Lower lobe of right lung (tissue), 2 donors: ENCODE results near the gene MUC4. TPM values are rescaled to one million over a fixed set of nuclear protein-coding genes. Genes with fewer than 3 reads are reported as not detected.

Experiments used
- ATAC-seq, 2 donors: fragments of 200-7000 bp; cut with Tn5 transposase; one replicate each; pipeline ENCODE4 v1.9.1; 2020 to 2022; ENCODE audit warnings: mild to moderate bottlenecking in 2 of 2, moderate library complexity in 2 of 2
- DNase-seq: peaks from one replicate; pipeline ENCODE4 v3.0.0-alpha.2; 2020
- H3K27ac ChIP-seq: fragments of 200-600 bp; one replicate; pipeline ENCODE4 v1.8.0; 2022
- H3K27me3 ChIP-seq: fragments of 200-600 bp; one replicate; pipeline ENCODE4 v1.8.0; 2022; ENCODE audit warnings: low read depth
- H3K36me3 ChIP-seq: fragments of 200-600 bp; one replicate; pipeline ENCODE4 v1.8.0; 2022; ENCODE audit warnings: mild to moderate bottlenecking
- H3K4me1 ChIP-seq: fragments of 200-600 bp; one replicate; pipeline ENCODE4 v1.8.0; 2022
- H3K4me3 ChIP-seq: fragments of 200-600 bp; one replicate; pipeline ENCODE4 v1.8.0; 2022; ENCODE audit warnings: mild to moderate bottlenecking
- H3K9me3 ChIP-seq: fragments of 200-600 bp; one replicate; pipeline ENCODE4 v1.8.0; 2022
- CTCF ChIP-seq: fragments of 200-600 bp; IDR thresholded peaks from one replicate; pipeline ENCODE4 v1.8.0; 2022; ENCODE audit warnings: antibody characterized with exemption, mild to moderate bottlenecking
- intact Hi-C: fragments of 100-400 bp; cut with DNase I; formaldehyde crosslinking; loops from one replicate; pipeline ENCODE4 v1.11.0; 2022
- total RNA-seq: library from RNA; stranded (reverse); fragmentation: NEBNext Ultra II Directional; extraction: Animal tissue kit (Norgen Biotek cat#: 25700); gene quantifications from one replicate; pipeline ENCODE4 v1.2.1, GENCODE V29; 2021
- donor health status: DM: no; HTN: yes; CAD: no; lungs with severe emphysema.

Gene MUC4
- total RNA-seq, 1 donor from 2014 or later, result 7.9 TPM

- Histone ChIP-seq H3K9me3 (no peaks in the 10 kb centered on the region), H3K36me3 (no peaks in the 10 kb centered on the region), H3K27ac (no peak overlapping the region), H3K4me3 (no peak overlapping the region), H3K27me3 (peaks cover 9% of the 10 kb centered on the region), H3K4me1 (peaks cover 8% of the 10 kb centered on the region)
- intact Hi-C loops, result no loop called here
- ATAC-seq (no peak), DNase-seq (no peak)
- no peak for TF ChIP-seq CTCF
Observed at GRCh38 chr3:195856410-195857084, 44.8 kb upstream of the MUC4 start.

GRCh38 chr3:195855471-195856409, 44.0 kb upstream of the MUC4 start:
- peaks cover 8% of the 10 kb centered on the region for H3K4me1 ChIP-seq
- no peak overlapping the region for H3K4me3 ChIP-seq
- ATAC-seq (no peak), DNase-seq (no peak)
- no peak for TF ChIP-seq CTCF
- intact Hi-C loops, result no loop called here
- H3K36me3 ChIP-seq, result no peaks in the 10 kb centered on the region
- H3K27me3 ChIP-seq, result peaks cover 10% of the 10 kb centered on the region
- no peaks in the 10 kb centered on the region for H3K9me3 ChIP-seq
- no peak overlapping the region for H3K27ac ChIP-seq

GRCh38 chr3:195854628-195855294, 43.0 kb upstream of the MUC4 start:
- Histone ChIP-seq H3K4me3 (no peak overlapping the region), H3K36me3 (no peaks in the 10 kb centered on the region), H3K4me1 (peaks cover 8% of the 10 kb centered on the region), H3K27ac (peak overlapping the region; percentile 31), H3K9me3 (no peaks in the 10 kb centered on the region), H3K27me3 (peaks cover 6% of the 10 kb centered on the region)
- TF ChIP-seq CTCF, result no peak
- ATAC-seq (peak; percentile 15 to 28), DNase-seq (no peak)
- intact Hi-C loops, result no loop called here

GRCh38 chr3:195853996-195854395, 42.3 kb upstream of the MUC4 start:
- H3K4me1 ChIP-seq, result peaks cover under 1% of the 10 kb centered on the region

More at GRCh38 chr3:195853996-195854395, 42.3 kb upstream of the MUC4 start:
- Histone ChIP-seq H3K27ac (no peak overlapping the region), H3K27me3 (peaks cover 6% of the 10 kb centered on the region), H3K4me3 (no peak overlapping the region), H3K36me3 (no peaks in the 10 kb centered on the region), H3K9me3 (no peaks in the 10 kb centered on the region)
- TF ChIP-seq CTCF, result no peak
- ATAC-seq (no peak), DNase-seq (no peak)
- intact Hi-C loops, result no loop called here
